Umbilical cord (tissue), 2 donors: Measurements from ENCODE around the gene GPR25. TPM values are rescaled to one million over a fixed set of nuclear protein-coding genes. Genes with fewer than 3 reads are reported as not detected.
A peak's percentile ranks its signal among the peaks of the same experiment; 100 is the strongest.

Source experiments
- DNase-seq: peaks from one replicate; pipeline ENCODE4 v3.0.0-alpha.2; 2015; ENCODE audit warnings: low spot score
- total RNA-seq: library from RNA; depleted of rRNA; stranded (reverse); fragments of >200 nt; gene quantifications from one replicate; pipeline ENCODE4 v1.2.3, GENCODE V29; 2014; ENCODE audit warnings: low replicate concordance; ENCODE audit not compliant: insufficient read depth

GPR25 gene
- total RNA-seq, 1 donor from 2014 or later: not detected

DNA sequence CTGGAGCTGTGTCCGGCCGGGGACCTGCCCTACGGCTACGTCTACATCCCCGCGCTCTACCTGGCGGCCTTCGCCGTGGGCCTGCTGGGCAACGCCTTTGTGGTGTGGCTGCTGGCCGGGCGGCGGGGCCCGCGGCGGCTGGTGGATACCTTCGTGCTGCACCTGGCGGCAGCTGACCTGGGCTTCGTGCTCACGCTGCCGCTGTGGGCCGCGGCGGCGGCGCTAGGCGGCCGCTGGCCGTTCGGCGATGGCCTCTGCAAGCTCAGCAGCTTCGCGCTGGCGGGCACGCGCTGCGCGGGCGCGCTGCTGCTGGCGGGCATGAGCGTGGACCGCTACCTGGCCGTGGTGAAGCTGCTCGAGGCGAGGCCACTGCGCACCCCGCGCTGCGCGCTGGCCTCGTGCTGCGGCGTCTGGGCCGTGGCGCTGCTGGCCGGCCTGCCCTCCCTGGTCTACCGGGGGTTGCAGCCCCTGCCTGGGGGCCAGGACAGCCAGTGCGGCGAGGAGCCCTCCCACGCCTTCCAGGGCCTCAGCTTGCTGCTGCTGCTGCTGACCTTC lies 412 bp downstream of the GPR25 start:
- DNase-seq: no peak

DNA sequence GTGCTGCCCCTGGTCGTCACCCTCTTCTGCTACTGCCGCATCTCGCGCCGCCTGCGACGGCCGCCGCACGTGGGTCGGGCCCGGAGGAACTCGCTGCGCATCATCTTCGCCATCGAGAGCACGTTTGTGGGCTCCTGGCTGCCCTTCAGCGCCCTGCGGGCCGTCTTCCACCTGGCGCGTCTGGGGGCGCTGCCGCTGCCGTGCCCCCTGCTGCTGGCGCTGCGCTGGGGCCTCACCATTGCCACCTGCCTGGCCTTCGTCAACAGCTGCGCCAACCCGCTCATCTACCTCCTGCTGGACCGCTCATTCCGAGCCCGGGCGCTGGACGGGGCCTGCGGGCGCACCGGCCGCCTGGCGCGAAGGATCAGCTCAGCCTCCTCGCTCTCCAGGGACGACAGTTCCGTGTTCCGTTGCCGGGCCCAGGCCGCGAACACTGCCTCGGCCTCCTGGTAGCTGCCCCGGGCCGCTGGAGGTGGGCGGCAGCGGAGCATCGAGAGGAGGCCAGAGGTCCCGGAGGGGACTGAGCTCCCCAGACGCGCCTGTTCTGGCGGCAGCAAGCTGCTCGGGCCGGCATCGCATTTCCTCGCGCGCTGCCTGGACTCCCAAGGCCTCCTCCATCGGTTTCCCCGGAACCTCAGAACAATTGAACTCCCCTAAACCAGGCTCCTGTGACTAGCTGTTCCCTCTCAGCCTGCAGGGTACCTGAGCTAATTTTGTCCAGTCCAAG lies 1.1 kb downstream of the GPR25 start:
- no peak for DNase-seq

DNA sequence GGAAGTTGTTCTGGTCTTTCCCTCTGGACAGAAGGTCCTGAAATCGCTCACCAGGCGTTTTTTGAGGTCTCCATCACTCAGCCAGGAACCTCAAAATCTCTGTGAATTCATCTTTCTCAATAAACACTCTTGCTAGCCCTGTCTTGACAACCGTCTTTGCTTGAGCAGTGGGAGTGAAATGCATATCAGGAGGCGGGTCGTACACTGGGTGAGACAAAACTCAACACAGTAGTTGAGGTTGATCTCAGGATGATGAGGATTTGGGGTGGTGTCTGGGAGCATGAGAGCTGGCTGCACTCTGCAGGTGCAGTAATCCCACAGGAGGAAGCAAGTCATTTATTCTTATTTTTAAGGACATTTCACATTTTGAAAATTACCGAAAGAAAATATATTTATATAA lies 1.9 kb downstream of the GPR25 start:
- no peak for DNase-seq

DNA sequence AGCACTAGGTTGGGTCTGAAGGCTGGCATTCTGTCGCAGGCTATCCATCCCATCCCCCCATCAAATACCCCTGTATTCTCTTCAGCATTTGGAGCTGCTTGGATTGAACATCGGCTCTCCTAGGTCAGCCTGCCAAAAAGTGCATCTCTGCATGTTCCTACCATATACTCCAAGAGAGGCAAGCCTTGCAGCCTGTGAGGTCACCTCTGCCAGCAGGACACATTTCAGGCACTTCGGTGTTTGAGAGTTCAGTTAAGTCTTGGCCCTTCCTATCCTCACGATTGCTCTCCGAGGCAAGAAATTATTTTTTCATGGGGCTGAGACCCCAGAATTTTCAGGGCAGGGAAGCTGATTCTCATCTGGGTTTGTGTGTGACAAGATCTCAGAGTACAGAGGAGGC lies 2.6 kb downstream of the GPR25 start:
- DNase-seq: no peak

DNA sequence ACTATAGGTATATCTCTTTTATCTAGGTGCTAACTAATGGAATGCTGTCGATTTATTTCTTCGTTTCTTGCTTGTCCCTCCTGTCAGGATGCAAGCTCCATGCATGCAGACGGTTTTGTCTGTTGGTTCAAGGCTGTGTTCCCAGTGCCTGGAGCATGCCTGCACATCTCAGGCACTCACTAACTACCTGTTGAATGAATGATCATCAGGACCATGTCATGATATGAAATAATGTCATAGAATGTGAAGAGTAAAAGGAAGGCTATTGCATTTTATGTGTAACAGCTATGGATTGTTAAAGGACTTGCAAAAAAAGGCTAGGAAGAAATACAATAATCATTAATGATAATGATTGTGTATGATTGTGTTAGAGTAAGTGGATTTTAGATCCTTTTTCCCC lies 4.2 kb downstream of the GPR25 start:
- DNase-seq: no peak

DNA sequence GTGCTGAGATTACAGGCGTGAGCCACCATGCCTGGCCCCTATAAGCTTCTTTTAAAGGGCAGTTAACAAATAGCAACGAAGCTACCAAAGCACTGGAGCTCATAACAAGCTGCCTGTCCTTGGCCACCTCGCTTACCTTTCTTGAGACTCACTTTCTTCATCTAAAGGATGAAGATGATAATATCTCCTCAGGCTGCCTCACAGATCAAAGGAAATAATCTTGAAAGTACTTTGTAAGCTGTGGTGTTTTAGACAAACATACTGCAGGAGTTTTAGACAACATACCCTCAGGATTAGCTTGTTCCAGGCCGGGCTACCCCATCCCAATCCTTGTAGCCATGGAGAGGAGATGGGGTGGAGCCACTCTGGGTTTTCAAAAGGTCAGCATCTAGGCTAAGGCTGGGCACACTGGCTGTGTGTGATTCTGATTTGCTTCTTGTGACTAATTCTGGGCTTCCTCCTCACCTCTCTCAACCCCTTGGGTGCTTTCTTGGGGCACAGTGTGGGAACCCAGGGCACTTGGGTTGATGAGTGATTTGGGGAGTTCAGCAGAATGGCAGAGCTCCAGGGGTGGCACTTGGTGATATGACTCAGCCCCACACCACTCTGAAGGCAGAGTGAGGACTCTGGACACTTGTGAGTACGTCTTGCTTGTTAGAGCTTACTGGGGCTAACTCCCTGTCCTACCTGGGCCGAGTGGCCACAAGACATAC lies 5.2 kb downstream of the GPR25 start:
- no peak for DNase-seq

DNA sequence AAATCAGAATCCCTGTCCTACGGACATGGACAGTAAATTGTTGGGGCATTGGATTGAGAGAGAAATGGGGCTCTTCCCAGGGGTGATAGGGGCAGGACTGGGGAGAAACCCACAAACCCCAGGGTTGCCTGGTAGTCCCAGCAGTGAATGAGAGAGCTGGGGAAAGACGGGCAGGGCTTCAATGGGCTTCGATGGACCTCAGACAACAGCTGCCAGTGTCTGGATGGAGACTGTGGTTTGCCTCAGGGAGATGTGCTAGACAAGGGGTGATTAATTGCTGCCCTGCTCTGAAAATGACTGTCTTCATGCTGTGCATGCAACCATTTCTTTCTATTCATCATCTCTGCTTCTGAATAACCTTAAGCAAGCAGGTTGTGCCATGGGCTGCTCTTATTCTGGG lies 7.4 kb downstream of the GPR25 start:
- DNase-seq: no peak

DNA sequence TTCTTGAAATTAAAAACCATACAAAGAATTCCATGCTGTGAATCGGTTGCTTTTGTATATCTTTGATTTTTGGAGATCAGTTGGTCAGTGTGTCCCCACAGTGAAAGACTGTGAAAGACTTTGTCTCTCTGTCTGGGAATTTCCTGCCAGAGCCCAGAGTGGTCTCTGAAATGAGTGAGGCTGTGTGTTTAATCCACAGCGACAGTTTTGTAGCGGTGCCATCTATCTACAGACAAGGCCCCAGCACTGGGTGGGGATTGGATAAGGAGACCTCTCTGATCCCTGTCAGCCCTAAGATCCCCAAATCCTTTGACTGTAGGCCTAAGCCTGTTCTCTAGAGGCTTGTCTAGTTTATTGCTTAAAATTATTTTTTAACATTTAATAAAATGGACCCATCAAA lies 10.3 kb downstream of the GPR25 start:
- no peak for DNase-seq

DNA sequence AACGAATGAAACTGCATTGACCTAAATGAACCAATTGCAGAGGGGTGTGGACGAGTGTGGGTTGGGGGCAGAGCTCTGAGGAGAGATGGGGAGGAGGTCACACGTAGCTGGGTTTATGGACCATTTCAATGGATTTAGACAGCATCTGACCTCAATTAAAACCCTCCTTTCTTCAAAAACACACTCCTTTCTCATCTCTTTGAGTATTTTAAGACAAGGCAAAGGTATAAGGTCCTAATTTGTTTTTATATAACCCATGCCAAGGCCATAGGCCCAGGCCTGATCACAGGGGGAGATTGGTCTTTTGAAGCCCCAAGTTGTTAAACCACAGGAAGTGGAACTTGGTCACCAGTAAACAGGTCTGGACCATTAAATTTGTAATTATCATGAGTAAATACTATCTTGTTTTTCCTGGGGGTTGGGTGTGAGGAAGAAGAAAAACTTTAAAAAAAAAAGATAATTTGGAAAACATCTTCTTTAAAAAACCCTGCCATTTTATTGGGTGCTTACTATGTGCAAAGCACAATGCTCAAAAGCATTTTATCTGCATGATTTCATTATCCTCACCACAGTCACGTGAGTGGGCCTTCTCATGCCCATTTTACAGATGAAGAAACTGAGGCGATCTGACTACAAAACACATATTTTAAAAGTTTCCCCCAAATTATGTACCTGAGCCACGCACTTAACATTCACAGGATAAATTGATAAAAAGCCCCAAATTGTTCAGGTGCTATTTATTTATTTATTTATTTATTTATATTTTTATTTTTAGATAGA lies 13.0 kb downstream of the GPR25 start:
- DNase-seq: no peak

DNA sequence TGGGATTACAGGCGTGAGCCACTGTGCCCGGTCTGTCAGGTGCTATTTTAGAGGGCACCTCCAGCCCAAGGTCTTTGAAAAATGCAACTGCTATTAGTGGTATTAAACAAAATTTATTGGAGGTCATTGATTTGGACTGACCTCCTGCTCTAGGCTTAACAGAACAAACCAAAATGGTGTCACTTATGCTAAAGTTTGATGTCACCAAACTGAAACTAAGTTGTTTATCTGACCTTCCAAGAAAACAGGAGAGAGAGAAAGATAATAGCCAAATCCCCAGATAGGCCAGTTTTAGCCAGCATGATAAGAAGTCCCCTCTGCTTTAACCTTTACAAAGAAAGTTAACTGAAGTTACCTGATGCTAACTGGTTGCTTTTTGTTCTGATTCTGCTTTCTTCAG lies 13.8 kb downstream of the GPR25 start:
- no peak for DNase-seq

DNA sequence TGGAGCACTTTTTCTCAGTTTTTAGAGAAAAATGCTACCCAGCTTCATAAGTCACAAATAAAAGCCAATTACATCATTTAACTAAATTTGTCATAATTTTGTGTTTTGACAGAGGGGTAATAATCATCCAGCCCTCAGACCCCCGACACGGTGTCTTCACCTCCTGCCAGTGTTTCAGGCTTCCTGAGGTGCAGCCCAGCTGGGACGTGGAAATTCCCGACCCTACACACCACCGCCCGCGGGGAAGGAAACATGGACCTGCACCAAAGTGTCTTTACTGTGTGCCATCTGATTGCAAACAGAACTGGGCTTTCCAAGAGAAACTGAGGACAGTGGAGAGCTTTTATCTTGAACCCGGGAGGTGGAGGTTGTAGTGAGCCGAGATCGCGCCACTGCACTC lies 14.3 kb downstream of the GPR25 start:
- no peak for DNase-seq

DNA sequence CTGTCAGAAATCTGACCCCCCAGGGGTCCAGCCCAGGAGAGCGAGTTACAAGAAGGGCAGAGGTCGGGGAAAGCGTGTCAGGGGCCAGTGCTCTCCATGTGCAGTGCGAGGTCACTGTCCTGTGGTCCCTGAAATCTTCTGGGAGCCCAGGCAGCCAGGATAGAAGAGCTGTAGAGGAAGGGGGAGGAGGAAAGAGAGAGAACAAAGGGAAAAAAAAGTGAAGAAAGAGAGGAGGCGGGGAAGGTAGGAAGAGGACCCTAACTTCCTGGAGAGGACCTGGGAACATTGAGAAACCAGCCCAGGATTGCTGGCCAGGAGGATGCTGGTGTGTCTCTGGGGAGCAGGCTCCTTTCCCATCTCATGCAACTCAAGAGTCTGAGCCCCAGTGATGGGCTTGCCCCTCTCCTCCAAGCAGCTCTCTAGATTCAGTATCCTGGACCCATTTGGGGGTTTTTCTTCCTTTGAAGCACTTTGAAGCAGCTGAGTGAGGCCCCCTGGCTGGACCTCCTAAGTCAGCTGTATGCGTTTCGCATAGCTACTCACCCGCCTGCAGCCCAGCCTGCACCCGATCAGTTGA lies 15.1 kb downstream of the GPR25 start:
- no peak for DNase-seq

DNA sequence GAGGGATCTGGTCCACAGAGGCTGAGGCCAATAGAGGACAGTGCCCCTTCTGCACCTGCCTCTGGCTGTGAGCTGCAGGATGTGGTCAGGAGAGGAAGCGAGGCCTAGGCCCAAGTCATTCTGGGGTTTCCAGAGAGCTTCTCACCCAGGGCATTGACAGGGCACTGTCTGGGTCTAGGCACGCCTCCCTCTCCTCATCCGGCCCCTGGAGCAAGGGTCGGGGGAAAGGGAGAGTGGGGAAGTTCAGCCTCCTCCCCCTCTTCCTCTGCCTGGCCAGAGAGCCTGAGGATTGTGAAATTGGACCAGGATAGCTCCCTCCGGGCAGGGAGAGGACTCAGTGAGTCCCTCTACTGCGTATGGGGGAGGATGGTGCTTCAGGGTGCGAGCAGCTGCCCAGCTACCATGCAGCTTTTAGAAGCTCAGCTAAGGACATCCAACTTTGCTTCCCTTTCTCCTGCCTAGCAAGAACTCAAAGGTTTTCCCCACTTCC lies 15.6 kb downstream of the GPR25 start:
- DNase-seq: no peak

DNA sequence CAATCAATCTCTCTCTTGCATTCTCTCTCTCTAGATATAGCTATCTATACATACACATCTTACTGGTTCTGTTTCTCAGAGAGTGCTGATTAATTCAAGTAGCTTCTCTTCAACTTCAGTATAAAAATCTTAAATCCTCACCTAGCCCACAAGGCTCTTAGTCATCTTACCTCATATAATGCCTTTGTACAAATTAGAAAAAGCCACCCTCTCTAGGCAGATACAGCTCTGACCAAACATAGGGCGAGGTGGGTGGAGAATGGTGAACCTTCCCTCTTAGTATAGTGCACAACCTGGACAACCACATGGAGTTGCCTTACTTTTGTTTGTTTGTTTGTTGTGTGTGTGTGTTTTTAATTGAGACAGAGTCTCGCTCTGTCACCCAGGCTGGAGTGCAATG lies 16.8 kb downstream of the GPR25 start:
- DNase-seq: no peak

DNA sequence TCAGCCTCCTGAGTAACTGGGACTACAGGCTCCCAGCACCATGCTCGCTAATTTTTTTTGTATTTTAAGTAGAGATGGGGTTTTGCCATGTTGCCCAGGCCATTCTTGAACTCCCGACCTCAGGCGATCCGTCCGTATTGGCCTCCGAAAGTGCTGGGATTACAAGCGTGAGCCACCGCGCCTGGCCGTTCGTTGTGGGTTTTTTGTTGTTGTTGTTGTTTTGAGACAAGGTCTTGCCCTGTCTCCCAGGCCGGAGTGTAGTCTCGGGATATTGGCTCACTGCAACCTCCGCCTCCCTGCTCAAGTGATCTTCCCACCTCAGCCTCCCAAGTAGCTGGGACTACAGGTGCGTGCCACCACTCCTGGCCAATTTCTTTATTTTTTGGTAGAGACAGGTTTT lies 17.2 kb downstream of the GPR25 start:
- no peak for DNase-seq

DNA sequence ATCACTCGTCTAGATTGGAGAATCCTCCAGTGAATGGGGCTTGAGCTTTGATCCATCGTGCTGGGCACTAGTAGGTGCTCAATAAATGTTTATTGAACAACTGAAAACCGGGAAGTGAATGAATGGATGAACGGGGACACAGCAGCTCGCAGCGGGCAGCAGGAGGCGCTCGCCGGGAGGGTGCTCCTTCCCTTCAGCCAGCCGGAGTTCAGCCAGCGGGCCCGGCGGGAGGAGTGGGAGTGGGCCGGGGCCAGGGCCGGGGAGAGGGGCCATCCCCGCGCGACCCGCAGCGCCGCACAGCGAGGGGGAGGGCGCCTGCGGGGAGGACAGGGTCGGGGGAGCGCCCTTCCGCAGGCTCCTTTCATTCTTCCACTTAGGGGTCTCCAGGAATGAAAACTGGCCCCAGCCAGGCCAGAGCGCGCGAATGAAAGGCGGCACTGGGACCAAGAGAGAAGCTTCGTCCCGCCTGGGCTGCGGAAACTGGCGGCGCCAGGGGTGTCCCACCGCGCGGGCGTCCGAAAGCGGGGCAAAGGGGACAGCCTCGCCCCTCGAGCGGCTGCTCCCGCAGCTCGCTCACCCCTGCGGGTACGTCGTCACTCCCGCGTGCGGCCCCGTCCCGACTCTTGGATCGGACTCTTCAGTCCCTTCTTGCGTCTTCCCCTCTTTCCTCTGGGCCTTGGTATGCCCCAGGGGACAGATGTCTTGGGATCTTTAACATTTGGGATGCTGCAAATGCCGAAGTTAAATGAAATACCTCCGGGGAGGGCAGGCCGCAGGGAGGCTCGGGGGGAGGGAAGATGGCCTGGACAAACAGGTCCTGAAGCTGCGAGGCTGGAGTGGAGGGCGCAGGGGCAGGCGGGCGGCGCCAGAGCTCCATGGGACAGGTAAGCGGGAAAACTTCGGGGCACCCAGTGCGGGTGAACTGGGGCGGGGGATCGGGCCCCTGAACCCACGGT lies 18.3 kb downstream of the GPR25 start:
- peak; percentile 73 for DNase-seq

DNA sequence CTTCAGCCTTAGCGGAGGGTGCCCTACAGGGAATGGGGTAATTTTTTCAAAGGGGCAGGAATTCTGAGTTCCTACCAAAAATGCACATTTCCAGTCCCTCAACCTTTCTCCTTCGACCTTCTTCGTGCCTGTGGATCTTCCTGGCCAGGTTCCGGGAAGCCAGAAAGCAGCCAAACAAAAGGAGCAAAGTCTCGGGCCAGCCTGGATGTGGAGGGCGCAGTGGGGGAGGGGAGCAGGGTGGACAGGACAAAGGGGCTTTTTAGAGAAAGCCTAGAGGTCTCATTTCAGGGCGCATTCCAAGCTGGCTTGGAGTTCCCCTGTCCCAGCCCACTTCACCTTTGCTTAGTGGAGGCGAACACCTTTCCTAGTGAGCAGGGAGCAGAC lies 19.0 kb downstream of the GPR25 start:
- no peak for DNase-seq

DNA sequence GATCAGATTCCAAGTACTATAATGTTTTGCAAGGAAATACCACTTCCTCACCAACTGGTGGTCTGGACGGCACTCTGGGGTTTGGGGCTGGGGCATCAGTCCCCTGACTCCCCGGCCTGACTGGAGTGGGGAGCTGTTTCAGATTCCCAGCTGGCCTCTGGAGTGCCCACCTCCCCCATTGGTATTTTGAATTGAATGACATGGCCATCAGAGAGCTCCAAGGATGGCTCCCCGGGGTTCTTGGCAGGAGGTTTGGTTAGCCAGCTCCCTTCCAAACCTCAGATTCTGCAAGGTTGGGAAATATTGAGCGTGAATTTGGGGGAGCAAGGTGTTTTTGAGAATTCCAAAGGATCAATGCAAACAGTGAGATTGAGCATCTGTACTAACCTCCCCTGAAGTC lies 19.8 kb downstream of the GPR25 start:
- no peak for DNase-seq

DNA sequence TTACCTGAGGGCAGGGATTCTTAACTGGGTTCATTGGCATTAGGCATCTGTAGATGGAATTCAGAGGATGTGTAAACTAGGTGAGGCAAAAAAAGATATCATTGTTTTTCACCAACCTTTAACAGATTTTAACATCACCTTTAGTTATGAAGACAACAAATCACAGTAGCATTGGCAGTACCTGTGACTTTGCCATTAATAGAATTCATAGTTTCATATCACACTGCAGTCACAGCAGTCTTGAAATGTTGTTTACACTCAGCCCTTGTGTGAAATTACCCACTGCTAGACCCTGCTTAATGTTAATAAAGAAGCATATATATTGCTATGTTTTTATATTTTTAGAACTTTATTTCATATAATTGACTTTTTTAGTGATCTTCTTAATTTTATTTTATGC lies 20.2 kb downstream of the GPR25 start:
- no peak for DNase-seq

DNA sequence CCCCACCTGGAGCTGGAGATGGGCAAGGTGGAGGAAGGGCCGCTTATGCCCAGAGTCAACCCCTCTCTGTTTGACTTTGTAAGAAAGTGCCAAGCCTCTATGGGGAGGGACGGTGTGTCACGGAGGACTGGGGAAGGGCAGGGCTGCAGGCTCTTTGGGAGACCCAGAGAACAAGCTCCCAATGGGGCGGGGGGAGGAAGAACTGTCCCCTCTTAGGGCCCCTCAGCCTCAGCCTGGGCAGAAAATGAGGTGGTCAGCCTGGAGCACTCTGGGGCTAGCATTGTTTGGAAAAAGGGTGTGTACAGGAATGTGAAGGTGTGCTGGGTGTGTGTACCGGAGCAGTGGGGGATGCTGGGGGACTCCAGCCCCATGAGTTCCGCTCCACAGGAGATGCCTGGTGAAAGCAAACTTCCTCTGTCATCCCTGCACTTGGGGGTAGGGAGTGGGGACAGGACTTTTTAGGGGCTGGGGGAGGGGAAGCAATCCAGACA lies 20.7 kb downstream of the GPR25 start:
- DNase-seq: peak; percentile 7
